GM19395 (cell line): ENCODE results near the gene CPXM2.

Experiments used
- ATAC-seq: cut with Tn5 transposase; IDR thresholded peaks from one replicate; pipeline ENCODE4 v1.9.1; 2021; ENCODE audit warnings: mild to moderate bottlenecking, moderate library complexity; ENCODE audit not compliant: unreplicated experiment

Gene CPXM2

DNA sequence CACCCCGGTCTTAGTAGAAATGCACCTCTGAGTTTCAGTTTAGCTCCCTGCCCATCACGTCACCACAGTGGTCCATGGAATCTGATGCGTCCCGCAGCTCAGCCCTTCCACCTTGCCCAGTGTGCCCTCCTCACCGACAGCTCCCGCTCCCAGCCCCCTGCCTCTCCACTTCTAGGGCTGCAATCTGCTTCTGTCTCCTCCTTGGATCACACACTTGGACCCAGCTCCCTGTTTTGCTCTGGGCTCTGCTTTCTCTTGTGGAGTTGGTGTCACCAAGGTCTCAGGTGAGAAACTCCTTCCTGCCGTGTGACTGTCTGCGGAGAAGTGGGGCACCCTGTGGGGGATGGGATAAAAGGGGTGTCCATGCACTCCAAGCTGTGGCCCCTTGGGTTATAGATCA lies 187.5 kb downstream of the CPXM2 start:
- no peak for ATAC-seq

DNA sequence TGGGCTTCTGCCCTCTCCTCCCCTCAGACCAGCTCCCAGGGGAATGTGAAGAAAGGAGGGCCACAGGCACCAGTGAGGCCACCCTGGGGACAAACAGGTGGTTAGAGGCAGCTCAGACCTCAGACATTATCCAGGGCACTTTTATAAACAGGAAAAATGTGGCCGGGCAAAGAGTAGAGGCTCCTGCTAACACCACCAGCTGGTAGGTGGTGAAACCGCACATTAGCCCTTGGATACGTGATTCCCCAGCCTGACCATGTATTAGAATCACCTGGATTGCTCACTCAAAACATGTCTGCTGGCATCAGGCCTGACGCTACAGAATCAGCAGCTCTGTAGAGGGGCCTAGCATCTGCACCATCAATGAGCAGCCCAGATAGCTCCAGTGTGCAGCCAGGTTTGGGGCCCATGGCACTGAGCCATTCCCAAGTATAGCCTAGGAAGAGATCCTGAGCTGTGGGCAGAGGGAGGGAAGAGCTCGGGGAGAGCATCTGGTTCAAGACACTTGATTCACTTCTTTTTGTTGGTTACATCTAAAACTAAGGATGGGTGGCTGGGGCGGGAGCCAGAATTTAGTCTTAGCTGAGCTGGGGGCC lies 188.3 kb downstream of the CPXM2 start:
- no peak for ATAC-seq
